Measurements from ENCODE around the gene PARM1.

DNA sequence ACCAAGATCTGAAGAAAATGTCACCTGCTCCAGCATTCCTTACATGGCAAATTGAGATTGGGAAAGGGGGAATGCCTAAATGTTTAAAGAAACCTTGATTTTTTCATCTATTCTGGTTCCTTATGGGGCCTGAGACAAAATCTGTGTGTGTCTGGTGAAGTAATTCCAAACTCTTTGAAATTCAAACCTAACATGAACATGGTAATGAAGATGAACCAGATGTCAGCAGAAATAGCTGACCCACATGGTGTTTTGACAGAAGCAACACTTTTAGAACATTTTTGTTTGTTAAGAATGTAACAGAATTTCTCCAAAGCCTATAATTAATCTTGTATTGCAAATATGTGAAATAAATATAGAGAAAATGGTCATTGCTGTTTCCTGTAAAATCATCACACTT lies 133.0 kb downstream of the PARM1 start:
- TF ChIP-seq, protein P1, sequence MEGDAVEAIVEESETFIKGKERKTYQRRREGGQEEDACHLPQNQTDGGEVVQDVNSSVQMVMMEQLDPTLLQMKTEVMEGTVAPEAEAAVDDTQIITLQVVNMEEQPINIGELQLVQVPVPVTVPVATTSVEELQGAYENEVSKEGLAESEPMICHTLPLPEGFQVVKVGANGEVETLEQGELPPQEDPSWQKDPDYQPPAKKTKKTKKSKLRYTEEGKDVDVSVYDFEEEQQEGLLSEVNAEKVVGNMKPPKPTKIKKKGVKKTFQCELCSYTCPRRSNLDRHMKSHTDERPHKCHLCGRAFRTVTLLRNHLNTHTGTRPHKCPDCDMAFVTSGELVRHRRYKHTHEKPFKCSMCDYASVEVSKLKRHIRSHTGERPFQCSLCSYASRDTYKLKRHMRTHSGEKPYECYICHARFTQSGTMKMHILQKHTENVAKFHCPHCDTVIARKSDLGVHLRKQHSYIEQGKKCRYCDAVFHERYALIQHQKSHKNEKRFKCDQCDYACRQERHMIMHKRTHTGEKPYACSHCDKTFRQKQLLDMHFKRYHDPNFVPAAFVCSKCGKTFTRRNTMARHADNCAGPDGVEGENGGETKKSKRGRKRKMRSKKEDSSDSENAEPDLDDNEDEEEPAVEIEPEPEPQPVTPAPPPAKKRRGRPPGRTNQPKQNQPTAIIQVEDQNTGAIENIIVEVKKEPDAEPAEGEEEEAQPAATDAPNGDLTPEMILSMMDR (IDR thresholded peaks at IDR 0.05): no peak
- no peak for TF ChIP-seq POLR2A (IDR thresholded peaks at IDR 0.05; ENCODE audit: low read depth)

All from esophagus muscularis mucosa (tissue), 3 donors.